Astrocyte (in vitro differentiated cells and primary cell): ENCODE data around the gene MRPL22. TPM values are rescaled to one million over a fixed set of nuclear protein-coding genes. Genes with fewer than 3 reads are reported as not detected.

ENCODE experiments used
- DNase-seq: peaks from one replicate; pipeline ENCODE4 v3.0.0-alpha.2; 2010; ENCODE audit warnings: low read depth
- FAIRE-seq: peaks from 2 replicates; lab custom pipeline; 2011; peaks lifted over from hg19 to GRCh38; lab: Jason Lieb, UNC
- H2AFZ ChIP-seq: 2 replicates; pipeline ENCODE4 v1.6.0; 2012; ENCODE audit warnings: low read depth, low read length, inconsistent platforms
- H3K27ac ChIP-seq: 2 replicates; pipeline ENCODE4 v1.5.1; 2011; ENCODE audit warnings: low read depth, low read length, inconsistent platforms
- H3K27me3 ChIP-seq: 2 replicates; pipeline ENCODE4 v1.6.0; 2011; ENCODE audit warnings: low read length, inconsistent platforms; ENCODE audit not compliant: insufficient read depth
- H3K36me3 ChIP-seq: 2 replicates; pipeline ENCODE4 v1.5.1; 2011; ENCODE audit warnings: low read length, inconsistent platforms; ENCODE audit not compliant: insufficient read depth
- H3K4me1 ChIP-seq: 2 replicates; pipeline ENCODE4 v1.5.1; 2011; ENCODE audit warnings: low read length, inconsistent platforms; ENCODE audit not compliant: insufficient read depth
- H3K4me2 ChIP-seq: 2 replicates; pipeline ENCODE4 v1.6.0; 2012; ENCODE audit warnings: low read length, inconsistent platforms
- H3K4me3 ChIP-seq: 2 replicates; pipeline ENCODE4 v1.5.1; 2011; ENCODE audit warnings: low read depth, mild to moderate bottlenecking, low read length, inconsistent platforms; ENCODE audit not compliant: insufficient read depth
- H3K79me2 ChIP-seq: 2 replicates; pipeline ENCODE4 v1.6.0; 2012; ENCODE audit warnings: mild to moderate bottlenecking, low read length, inconsistent platforms; ENCODE audit not compliant: insufficient read depth
- H3K9ac ChIP-seq: 2 replicates; pipeline ENCODE4 v1.6.0; 2012; ENCODE audit warnings: mild to moderate bottlenecking, low read length, inconsistent platforms
- H3K9me3 ChIP-seq: 2 replicates; pipeline ENCODE4 v1.5.1; 2012; ENCODE audit warnings: low read depth, mild to moderate bottlenecking, low read length, inconsistent platforms; ENCODE audit not compliant: insufficient read depth
- H4K20me1 ChIP-seq: 2 replicates; pipeline ENCODE4 v1.6.0; 2012; ENCODE audit warnings: low read length, inconsistent platforms; ENCODE audit not compliant: insufficient read depth
- H3K27ac Mint-ChIP-seq: one replicate; pipeline ENCODE4 v1.8.0; 2021; ENCODE audit warnings: mild to moderate bottlenecking, mixed read lengths; ENCODE audit not compliant: unreplicated experiment
- H3K27me3 Mint-ChIP-seq: one replicate; pipeline ENCODE4 v1.8.0; 2021; ENCODE audit warnings: low read depth, mixed read lengths; ENCODE audit not compliant: unreplicated experiment
- H3K36me3 Mint-ChIP-seq: one replicate; pipeline ENCODE4 v1.8.0; 2021; ENCODE audit warnings: low read depth, mixed read lengths; ENCODE audit not compliant: unreplicated experiment
- H3K4me1 Mint-ChIP-seq: one replicate; pipeline ENCODE4 v1.8.0; 2021; ENCODE audit warnings: low read depth, mixed read lengths; ENCODE audit not compliant: unreplicated experiment
- H3K4me3 Mint-ChIP-seq: one replicate; pipeline ENCODE4 v1.8.0; 2021; ENCODE audit warnings: mild to moderate bottlenecking, moderate library complexity, mixed read lengths; ENCODE audit not compliant: unreplicated experiment
- H3K9me3 Mint-ChIP-seq: one replicate; pipeline ENCODE4 v1.8.0; 2021; ENCODE audit warnings: mild to moderate bottlenecking, mixed read lengths; ENCODE audit not compliant: unreplicated experiment
- CTCF ChIP-seq: IDR thresholded peaks from 2 replicates; pipeline ENCODE4 v1.5.1; 2011; ENCODE audit warnings: low read depth, mild to moderate bottlenecking, inconsistent platforms, low read length, moderate library complexity; ENCODE audit not compliant: insufficient read depth
- EZH2 ChIP-seq: IDR thresholded peaks from 2 replicates; pipeline ENCODE4 v1.6.1; 2012; ENCODE audit warnings: mild to moderate bottlenecking, low read length, inconsistent platforms; ENCODE audit not compliant: insufficient read depth
- total RNA-seq: library from RNA; stranded (reverse); gene quantifications from 2 replicates; pipeline ENCODE4 v1.2.1, GENCODE V29; 2021

Gene MRPL22
- total RNA-seq, 1 donor from 2014 or later: 49.1 TPM

GRCh38 chr5:154948313-154948712 lies 7.4 kb downstream of the MRPL22 start:
- FAIRE-seq: no peak

GRCh38 chr5:154949781-154950180 lies 8.9 kb downstream of the MRPL22 start:
- no peak overlapping the region for H3K4me3 ChIP-seq
- DNase-seq (no peak), FAIRE-seq (no peak)
- Mint-ChIP-seq H3K9me3 (no peaks in the 10 kb centered on the region), H3K27me3 (no peaks in the 10 kb centered on the region), H3K4me1 (peaks cover 2% of the 10 kb centered on the region), H3K36me3 (no peaks in the 10 kb centered on the region), H3K4me3 (no peak overlapping the region), H3K27ac (no peak overlapping the region)
- no peaks in the 10 kb centered on the region for H3K4me1 ChIP-seq
- no peak overlapping the region for H2AFZ ChIP-seq
- H3K9ac ChIP-seq: no peak overlapping the region
- no peaks in the 10 kb centered on the region for H3K27me3 ChIP-seq
- no peak for TF ChIP-seq EZH2
- no peak for TF ChIP-seq CTCF
- H3K27ac ChIP-seq: no peak overlapping the region
- H3K9me3 ChIP-seq: no peaks in the 10 kb centered on the region
- peaks cover 50% of the 10 kb centered on the region for H4K20me1 ChIP-seq
- H3K4me2 ChIP-seq: no peak overlapping the region
- H3K79me2 ChIP-seq: peaks cover 58% of the 10 kb centered on the region
- peaks cover 3% of the 10 kb centered on the region for H3K36me3 ChIP-seq

More at GRCh38 chr5:154948313-154948712, 7.4 kb downstream of the MRPL22 start:
- Histone ChIP-seq H3K9me3 (no peaks in the 10 kb centered on the region), H2AFZ (no peak overlapping the region), H3K36me3 (peaks cover 3% of the 10 kb centered on the region), H3K79me2 (peaks cover 70% of the 10 kb centered on the region), H4K20me1 (peaks cover 50% of the 10 kb centered on the region), H3K4me1 (no peaks in the 10 kb centered on the region), H3K27me3 (no peaks in the 10 kb centered on the region), H3K4me2 (no peak overlapping the region), H3K9ac (no peak overlapping the region), H3K27ac (no peak overlapping the region), H3K4me3 (no peak overlapping the region)
- H3K4me1 Mint-ChIP-seq: peaks cover 2% of the 10 kb centered on the region
- H3K4me3 Mint-ChIP-seq: no peak overlapping the region
- no peak for DNase-seq
- H3K36me3 Mint-ChIP-seq: no peaks in the 10 kb centered on the region
- H3K9me3 Mint-ChIP-seq: no peaks in the 10 kb centered on the region
- TF ChIP-seq CTCF (no peak), EZH2 (no peak)
- H3K27me3 Mint-ChIP-seq: no peaks in the 10 kb centered on the region
- H3K27ac Mint-ChIP-seq: no peak overlapping the region

GRCh38 chr5:154956712-154957111 lies 15.8 kb downstream of the MRPL22 start:
- TF ChIP-seq EZH2 (no peak), CTCF (no peak)
- Mint-ChIP-seq H3K9me3 (no peaks in the 10 kb centered on the region), H3K27me3 (no peaks in the 10 kb centered on the region), H3K4me3 (no peak overlapping the region), H3K36me3 (peaks cover 5% of the 10 kb centered on the region), H3K27ac (no peak overlapping the region), H3K4me1 (no peaks in the 10 kb centered on the region)
- H2AFZ ChIP-seq: no peak overlapping the region
- H3K9me3 ChIP-seq: no peaks in the 10 kb centered on the region
- peaks cover 4% of the 10 kb centered on the region for H4K20me1 ChIP-seq
- H3K27me3 ChIP-seq: no peaks in the 10 kb centered on the region
- H3K27ac ChIP-seq: no peak overlapping the region
- H3K9ac ChIP-seq: no peak overlapping the region
- no peaks in the 10 kb centered on the region for H3K79me2 ChIP-seq
- DNase-seq (no peak), FAIRE-seq (no peak)
- peaks cover 22% of the 10 kb centered on the region for H3K36me3 ChIP-seq
- H3K4me1 ChIP-seq: no peaks in the 10 kb centered on the region
- H3K4me2 ChIP-seq: no peak overlapping the region
- no peak overlapping the region for H3K4me3 ChIP-seq
